Fibroblast of lung (primary cell): ENCODE measurements around the gene HLF.

Experiments used
- CTCF ChIP-seq, 2 donors: IDR thresholded peaks in 1 of 2; conservative IDR thresholded peaks in 1 of 2; 1 replicate in 1 of 2; 2 replicates in 1 of 2; pipeline ENCODE4 v1.5.1; 2011 to 2012; ENCODE audit warnings: low read length in 2 of 2, control low read depth in 1 of 2, inconsistent platforms in 1 of 2, low read depth in 1 of 2, mild to moderate bottlenecking in 1 of 2
- EZH2 ChIP-seq: IDR thresholded peaks from 2 replicates; pipeline ENCODE4 v1.5.1; 2012; ENCODE audit warnings: low read length, control low read depth, mild to moderate bottlenecking; ENCODE audit errors: missing control alignments

- TF ChIP-seq EZH2 (no peak), CTCF (conservative IDR thresholded peaks at IDR 0.05 in 1 of 2, IDR thresholded peaks at IDR 0.05 in 1 of 2; ENCODE audit: low read depth in 1 of 2, low read length in 2 of 2) (no peak)
Measured at GRCh38 chr17:55301521-55302406, 37.0 kb downstream of the HLF start.
